Lower leg skin (tissue), 4 donors: Measurements from ENCODE around the gene JSRP1. TPM values are rescaled to one million over a fixed set of nuclear protein-coding genes. Genes with fewer than 3 reads are reported as not detected.

Source experiments
- DNase-seq, 2 donors: peaks; one replicate each; pipeline ENCODE4 v3.0.0-alpha.2; 2019; ENCODE audit warnings: low spot score in 2 of 2
- H3K4me3 ChIP-seq: fragments of 200-600 bp; sonication (generic); 2 replicates; pipeline ENCODE4 v1.5.1; 2017; ENCODE audit warnings: mild to moderate bottlenecking, low read depth; ENCODE audit not compliant: poor library complexity, severe bottlenecking
- CTCF ChIP-seq, 3 donors: fragments of 450-650 bp; IDR thresholded peaks; one replicate each; pipeline ENCODE4 v1.5.1; 2016; ENCODE audit warnings: antibody characterized with exemption in 3 of 3, mild to moderate bottlenecking in 3 of 3, moderate library complexity in 2 of 3
- POLR2A ChIP-seq, 2 donors: fragments of 450-650 bp; IDR thresholded peaks; one replicate each; pipeline ENCODE4 v1.6.1; 2016 to 2017; ENCODE audit warnings: antibody characterized with exemption in 2 of 2, mild to moderate bottlenecking in 1 of 2, moderate library complexity in 1 of 2
- WGBS, 2 donors: methylation state at CpG; one replicate each; pipeline ENCODE4 v1.1.5; 2018; 5-methylcytosine and 5-hydroxymethylcytosine counted together
- intact Hi-C: fragments of 100-400 bp; cut with DNase I; formaldehyde crosslinking; loops from one replicate; pipeline ENCODE4 v1.15.0; 2023; ENCODE audit warnings: low total_unique reads
- total RNA-seq, 4 donors: library from RNA; depleted of rRNA; stranded (reverse); fragments of >200 nt; gene quantifications; one replicate each; pipeline ENCODE4 v1.1.0, GENCODE V29; 2016

JSRP1 gene
- total RNA-seq, 4 donors from 2014 or later, result not detected

GRCh38 chr19:2273356-2274184, 17.4 kb upstream of the JSRP1 start:
- intact Hi-C loops, result loop anchor here (5.0 to 10.0 kb wide), 3 partner anchors 36 to 121 kb away; partner anchors contain the start of genes AP3D1, PLEKHJ1 and SF3A2
- WGBS, 2 donors, result 9% methylated on average over 37 to 38 of the region's 45 CpGs
- TF ChIP-seq CTCF (IDR thresholded peaks at IDR 0.05) (peak in 1 of 3 donors; percentile 97), POLR2A (IDR thresholded peaks at IDR 0.05) (no peak)
- no peak overlapping the region for H3K4me3 ChIP-seq
- DNase-seq, result peak in 1 of 2 donors; percentile 94

GRCh38 chr19:2271234-2272103, 15.3 kb upstream of the JSRP1 start:
- intact Hi-C loops, result loop anchor here (5.0 to 10.0 kb wide), 3 partner anchors 34 to 123 kb away; partner anchors contain the start of genes AP3D1, PLEKHJ1 and SF3A2
- DNase-seq, result no peak
- H3K4me3 ChIP-seq, result peak overlapping the region; percentile 44
- no peak for TF ChIP-seq CTCF (IDR thresholded peaks at IDR 0.05)
- WGBS, 2 donors, result 27 to 29% methylated on average over 32 to 41 of the region's 43 CpGs

- intact Hi-C loops, result loop anchor here (5.0 to 10.0 kb wide), 3 partner anchors 33 to 124 kb away; partner anchors contain the start of genes AP3D1, PLEKHJ1 and SF3A2
- DNase-seq, result peak; percentile 76 to 98
- peak overlapping the region; percentile 100 for H3K4me3 ChIP-seq
- WGBS, 2 donors, result 0% methylated on average over 39 to 79 of the region's 88 CpGs
- TF ChIP-seq POLR2A (IDR thresholded peaks at IDR 0.05) (no peak), CTCF (IDR thresholded peaks at IDR 0.05) (no peak)
Observed at GRCh38 chr19:2270423-2271233, 14.4 kb upstream of the JSRP1 start.

GRCh38 chr19:2270157-2270422, 13.9 kb upstream of the JSRP1 start:
- no peak for TF ChIP-seq CTCF (IDR thresholded peaks at IDR 0.05)
- no peak for TF ChIP-seq POLR2A (IDR thresholded peaks at IDR 0.05)
- peak; percentile 62 to 93 for DNase-seq
- intact Hi-C loops, result loop anchor here (5.0 to 10.0 kb wide), 3 partner anchors 33 to 125 kb away; partner anchors contain the start of genes AP3D1, PLEKHJ1 and SF3A2
- H3K4me3 ChIP-seq, result peak overlapping the region; percentile 100
- 0 to 1% methylated on average over 17 to 30 of the region's 30 CpGs for WGBS, 2 donors
